Measurements from ENCODE around the gene PSMG1. TPM values are rescaled to one million over a fixed set of nuclear protein-coding genes. Genes with fewer than 3 reads are reported as not detected.

The PSMG1 gene
- total RNA-seq, 2 experiments from 2014 or later: 7.8 to 7.9 TPM

DNA sequence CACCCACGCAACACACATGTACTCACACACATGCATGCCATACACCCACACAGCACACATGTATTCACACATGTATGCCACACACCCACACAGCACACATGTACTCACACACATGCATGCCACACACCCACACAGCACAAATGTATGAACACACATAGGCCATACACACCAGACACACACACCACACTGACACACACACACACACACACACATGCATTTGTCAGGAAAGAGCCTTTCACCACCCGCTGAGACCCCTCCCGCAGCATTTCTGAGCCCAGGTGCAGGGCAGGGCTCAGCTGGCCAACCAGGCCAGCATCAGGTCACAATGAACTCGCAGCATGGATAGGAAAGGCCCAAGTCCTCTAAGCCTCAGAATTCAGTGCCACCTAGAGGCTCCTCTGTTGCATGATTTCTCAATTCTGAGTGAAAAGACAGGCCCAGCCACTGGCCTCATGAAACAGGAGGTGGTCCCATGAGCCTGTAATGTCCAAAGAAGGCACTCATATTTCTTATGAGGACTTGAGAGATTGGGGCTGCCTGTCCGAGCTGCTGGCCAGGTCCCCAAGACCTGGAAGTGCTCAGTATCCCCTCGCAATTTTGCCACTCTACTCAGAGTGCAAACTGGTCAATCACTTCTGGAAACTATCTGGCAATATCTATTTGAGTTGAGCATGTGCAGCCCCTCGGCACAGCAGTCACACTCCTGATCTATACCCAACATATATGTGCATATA lies 57.3 kb downstream of the PSMG1 start:
- no peaks in the 10 kb centered on the region for H3K36me3 Mint-ChIP-seq (ENCODE audit: low read depth)
- H3K27me3 Mint-ChIP-seq: no peaks in the 10 kb centered on the region
- intact Hi-C loops (cut with DNase I, micrococcal nuclease): no loop called here
- Histone ChIP-seq H3K4me1 (ENCODE audit: insufficient read depth, low read length) (no peaks in the 10 kb centered on the region), H3K4me3 (ENCODE audit: low read length) (no peak overlapping the region), H3K27ac (ENCODE audit: low read depth in 1 of 2, low read length in 2 of 2) (no peak overlapping the region), H3K9me3 (ENCODE audit: control insufficient read depth in 1 of 2, insufficient read depth in 1 of 2, low read length in 2 of 2) (peaks cover 0 to 17% of the 10 kb centered on the region in 2 experiments), H3K27me3 (ENCODE audit: control insufficient read depth in 1 of 2, insufficient read depth in 2 of 2, low read length in 2 of 2) (peaks cover 0 to 4% of the 10 kb centered on the region in 2 experiments), H3K36me3 (ENCODE audit: insufficient read depth, low read length) (no peaks in the 10 kb centered on the region)
- H3K27ac Mint-ChIP-seq: no peak overlapping the region
- no peak for ATAC-seq (ENCODE audit: poor library complexity)
- TF ChIP-seq, protein P1, sequence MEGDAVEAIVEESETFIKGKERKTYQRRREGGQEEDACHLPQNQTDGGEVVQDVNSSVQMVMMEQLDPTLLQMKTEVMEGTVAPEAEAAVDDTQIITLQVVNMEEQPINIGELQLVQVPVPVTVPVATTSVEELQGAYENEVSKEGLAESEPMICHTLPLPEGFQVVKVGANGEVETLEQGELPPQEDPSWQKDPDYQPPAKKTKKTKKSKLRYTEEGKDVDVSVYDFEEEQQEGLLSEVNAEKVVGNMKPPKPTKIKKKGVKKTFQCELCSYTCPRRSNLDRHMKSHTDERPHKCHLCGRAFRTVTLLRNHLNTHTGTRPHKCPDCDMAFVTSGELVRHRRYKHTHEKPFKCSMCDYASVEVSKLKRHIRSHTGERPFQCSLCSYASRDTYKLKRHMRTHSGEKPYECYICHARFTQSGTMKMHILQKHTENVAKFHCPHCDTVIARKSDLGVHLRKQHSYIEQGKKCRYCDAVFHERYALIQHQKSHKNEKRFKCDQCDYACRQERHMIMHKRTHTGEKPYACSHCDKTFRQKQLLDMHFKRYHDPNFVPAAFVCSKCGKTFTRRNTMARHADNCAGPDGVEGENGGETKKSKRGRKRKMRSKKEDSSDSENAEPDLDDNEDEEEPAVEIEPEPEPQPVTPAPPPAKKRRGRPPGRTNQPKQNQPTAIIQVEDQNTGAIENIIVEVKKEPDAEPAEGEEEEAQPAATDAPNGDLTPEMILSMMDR (IDR thresholded peaks at IDR 0.05): no peak
- H3K9me3 Mint-ChIP-seq: peaks cover 5% of the 10 kb centered on the region
- H3K4me3 Mint-ChIP-seq: no peak overlapping the region
- peak in 3 of 14 experiments; percentile 10 to 38 (median 34) for DNase-seq
- ChIA-PET POLR2A (no interaction called here), CTCF (no interaction called here)
- H3K4me1 Mint-ChIP-seq (ENCODE audit: low read depth): no peaks in the 10 kb centered on the region

Other genes with a start within 250 kb of the PSMG1 start
- gene BRWD1, start 130.2 kb upstream of the PSMG1 start, total RNA-seq: 10 to 100 TPM; 84.7 to 92.2 TPM
- gene HMGN1, start 165.6 kb upstream of the PSMG1 start, total RNA-seq: 100 to 1,000 TPM; 256 to 262 TPM

All from CD4-positive, alpha-beta T cell (primary cell).